Stimulated activated CD8-positive, alpha-beta memory T cell treated with anti-CD3 and anti-CD28 coated beads, Interleukin-7, amount 100 ng/mL, for 48 hours (primary cell): ENCODE measurements around the gene LETM1.

Experiments used
- DNase-seq, 2 donors: peaks; one replicate each; pipeline ENCODE4 v3.0.0-alpha.2; 2020; ENCODE audit warnings: low read depth in 1 of 2; ENCODE audit errors: extremely low read depth in 1 of 2

Gene LETM1

GRCh38 chr4:1808851-1809753 is 46.9 kb downstream of the LETM1 start:
- DNase-seq, result no peak

- DNase-seq, result no peak
These were observed 47.6 kb downstream of the LETM1 start for GRCh38 chr4:1808396-1808795.

GRCh38 chr4:1807332-1807777 is 48.6 kb downstream of the LETM1 start:
- DNase-seq, result no peak

- DNase-seq, result no peak
These were observed 49.2 kb downstream of the LETM1 start for GRCh38 chr4:1806596-1807331.

- no peak for DNase-seq
These were observed 49.8 kb downstream of the LETM1 start for GRCh38 chr4:1806223-1806564.

GRCh38 chr4:1805493-1806222 is 50.3 kb downstream of the LETM1 start:
- DNase-seq, result no peak

GRCh38 chr4:1804638-1805492 is 51.1 kb downstream of the LETM1 start:
- no peak for DNase-seq

- no peak for DNase-seq
These were observed 52.2 kb downstream of the LETM1 start for GRCh38 chr4:1803523-1804423.

GRCh38 chr4:1802720-1803522 is 53.0 kb downstream of the LETM1 start:
- DNase-seq, result no peak

- no peak for DNase-seq
These were observed 53.7 kb downstream of the LETM1 start for GRCh38 chr4:1802151-1802715.

GRCh38 chr4:1801286-1801958 is 54.5 kb downstream of the LETM1 start:
- no peak for DNase-seq

- DNase-seq, result no peak
These were observed 55.2 kb downstream of the LETM1 start for GRCh38 chr4:1800805-1801204.

GRCh38 chr4:1799387-1800375 is 56.3 kb downstream of the LETM1 start:
- DNase-seq, result no peak

GRCh38 chr4:1798580-1799386 is 57.2 kb downstream of the LETM1 start:
- DNase-seq, result no peak

- no peak for DNase-seq
These were observed 57.9 kb downstream of the LETM1 start for GRCh38 chr4:1797861-1798579.
